Measurements from ENCODE around the gene LHFPL6.

The LHFPL6 gene

DNA sequence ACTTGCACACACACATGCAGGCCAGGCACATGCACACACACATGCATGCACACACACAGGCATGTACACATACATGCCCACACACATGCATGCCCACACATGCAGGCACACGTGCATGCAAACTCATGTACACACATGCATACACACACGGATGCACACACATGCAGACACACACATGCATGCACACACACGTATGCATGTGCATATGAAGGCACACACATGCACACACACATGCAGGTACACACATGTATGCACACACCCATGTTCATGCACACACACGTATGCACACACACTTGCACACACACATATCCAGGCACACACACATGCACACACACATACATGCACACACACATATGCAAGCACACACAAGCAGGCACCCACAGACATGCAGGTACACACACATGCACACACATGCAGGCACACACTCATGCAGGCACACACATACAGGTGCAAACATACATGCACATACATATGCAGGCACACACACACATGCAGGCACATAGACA is 278.1 kb downstream of the LHFPL6 start:
- peaks cover 0 to 2% of the 10 kb centered on the region in 2 experiments for H3K4me1 ChIP-seq (ENCODE audit: control insufficient read depth in 1 of 2, insufficient read depth in 2 of 2, low read length in 2 of 2)
- no peak overlapping the region for H4K12ac ChIP-seq (ENCODE audit: low read depth, low read length)
- no peak overlapping the region for H2BK5ac ChIP-seq (ENCODE audit: low read depth, low read length, poor library complexity)
- H3K27ac ChIP-seq (ENCODE audit: low read depth, low read length), result no peak overlapping the region
- H3K4me3 ChIP-seq (ENCODE audit: low read depth, low read length), result peak overlapping the region; percentile 40
- no peak overlapping the region for H2BK12ac ChIP-seq (ENCODE audit: low read length)
- no peak overlapping the region for H3K4ac ChIP-seq (ENCODE audit: low read depth, low read length)
- H3K79me1 ChIP-seq (ENCODE audit: low read length), result no peaks in the 10 kb centered on the region
- H4K91ac ChIP-seq (ENCODE audit: low read depth, low read length), result no peak overlapping the region
- no CpG with 5 or more reads among the region's 4 CpGs for WGBS (ENCODE audit: extremely low coverage, insufficient coverage, insufficient read length)
- no peak for DNase-seq
- no peaks in the 10 kb centered on the region for H3K27me3 ChIP-seq (ENCODE audit: insufficient read depth, low read length)
- no peak overlapping the region for H3K14ac ChIP-seq (ENCODE audit: low read length)
- H3K79me2 ChIP-seq (ENCODE audit: control insufficient read depth, insufficient read depth, low read length, poor library complexity), result no peaks in the 10 kb centered on the region
- no peak overlapping the region for H4K8ac ChIP-seq (ENCODE audit: low read depth, low read length)
- H2AK5ac ChIP-seq (ENCODE audit: low read length), result no peak overlapping the region
- no peak overlapping the region for H2BK120ac ChIP-seq (ENCODE audit: insufficient read depth, low read length, poor library complexity)
- peak overlapping the region; percentile 2 for H3K9ac ChIP-seq (ENCODE audit: low read length)
- H2AFZ ChIP-seq (ENCODE audit: insufficient read depth, low read length, poor library complexity), result no peak overlapping the region
- no peak overlapping the region for H3K4me2 ChIP-seq (ENCODE audit: low read length)
- H3K9me3 ChIP-seq (ENCODE audit: insufficient read depth, low read depth, low read length), result peaks cover 5% of the 10 kb centered on the region
- H3K36me3 ChIP-seq (ENCODE audit: control insufficient read depth in 1 of 2, insufficient read depth in 2 of 2, low read length in 2 of 2), result no peaks in the 10 kb centered on the region
- H3K18ac ChIP-seq (ENCODE audit: low read length), result no peak overlapping the region
- peak overlapping the region; percentile 44 for H3K23ac ChIP-seq (ENCODE audit: low read length)

DNA sequence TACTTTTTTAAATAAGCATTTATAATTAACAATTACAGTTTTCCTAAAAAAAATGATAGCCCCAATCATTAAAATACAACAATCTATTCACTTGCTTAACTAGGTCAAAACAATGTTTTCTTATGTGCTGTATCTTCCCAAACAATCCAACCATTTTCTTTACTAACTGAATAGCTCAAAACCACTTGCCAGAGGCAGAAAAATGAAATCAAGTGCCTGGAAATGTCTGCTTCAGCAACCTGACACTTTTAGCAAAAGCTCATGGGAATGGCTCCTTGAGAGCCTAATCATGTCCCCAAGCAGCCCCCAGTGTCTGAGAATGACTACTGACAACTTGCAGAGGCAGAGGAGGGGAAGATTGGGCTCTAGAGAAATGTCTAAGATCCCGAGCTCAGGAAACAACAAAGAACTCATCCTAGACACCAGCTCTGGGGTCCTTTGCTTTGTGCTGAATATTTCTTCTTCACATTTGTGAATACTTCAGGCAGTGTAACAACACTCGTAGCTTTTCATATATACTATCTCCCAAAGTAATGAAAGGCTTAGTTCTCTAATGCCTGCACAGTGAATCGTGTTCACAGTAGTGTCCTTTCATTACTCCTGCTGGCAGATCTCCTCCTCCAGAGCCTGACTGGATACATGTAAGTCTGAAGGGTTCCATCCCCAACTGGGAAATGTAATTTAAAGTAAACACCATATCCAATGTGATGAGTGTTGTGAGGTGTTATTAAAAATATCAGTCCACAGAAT is 280.0 kb downstream of the LHFPL6 start:
- H2BK120ac ChIP-seq (ENCODE audit: insufficient read depth, low read length, poor library complexity), result no peak overlapping the region
- no peak for DNase-seq
- H4K8ac ChIP-seq (ENCODE audit: low read depth, low read length), result no peak overlapping the region
- no CpG with 5 or more reads among the region's 3 CpGs for WGBS (ENCODE audit: extremely low coverage, insufficient coverage, insufficient read length)
- peaks cover 5% of the 10 kb centered on the region for H3K9me3 ChIP-seq (ENCODE audit: insufficient read depth, low read depth, low read length)
- no peak overlapping the region for H2AK5ac ChIP-seq (ENCODE audit: low read length)
- H3K27ac ChIP-seq (ENCODE audit: low read depth, low read length), result peak overlapping the region; percentile 49
- no peak overlapping the region for H2AFZ ChIP-seq (ENCODE audit: insufficient read depth, low read length, poor library complexity)
- H3K9ac ChIP-seq (ENCODE audit: low read length), result no peak overlapping the region
- H2BK12ac ChIP-seq (ENCODE audit: low read length), result no peak overlapping the region
- H3K4me2 ChIP-seq (ENCODE audit: low read length), result peak overlapping the region; percentile 11
- no peak overlapping the region for H3K14ac ChIP-seq (ENCODE audit: low read length)
- no peak overlapping the region for H4K91ac ChIP-seq (ENCODE audit: low read depth, low read length)
- no peak overlapping the region for H3K4ac ChIP-seq (ENCODE audit: low read depth, low read length)
- no peak overlapping the region for H4K12ac ChIP-seq (ENCODE audit: low read depth, low read length)
- no peak overlapping the region for H3K18ac ChIP-seq (ENCODE audit: low read length)
- H3K27me3 ChIP-seq (ENCODE audit: insufficient read depth, low read length), result no peaks in the 10 kb centered on the region
- H3K79me2 ChIP-seq (ENCODE audit: control insufficient read depth, insufficient read depth, low read length, poor library complexity), result no peaks in the 10 kb centered on the region
- no peaks in the 10 kb centered on the region for H3K36me3 ChIP-seq (ENCODE audit: control insufficient read depth in 1 of 2, insufficient read depth in 2 of 2, low read length in 2 of 2)
- no peak overlapping the region for H2BK5ac ChIP-seq (ENCODE audit: low read depth, low read length, poor library complexity)
- H3K4me1 ChIP-seq (ENCODE audit: control insufficient read depth in 1 of 2, insufficient read depth in 2 of 2, low read length in 2 of 2), result peaks cover 0 to 2% of the 10 kb centered on the region in 2 experiments
- no peak overlapping the region for H3K23ac ChIP-seq (ENCODE audit: low read length)
- no peak overlapping the region for H3K4me3 ChIP-seq (ENCODE audit: low read depth, low read length)
- H3K79me1 ChIP-seq (ENCODE audit: low read length), result no peaks in the 10 kb centered on the region

DNA sequence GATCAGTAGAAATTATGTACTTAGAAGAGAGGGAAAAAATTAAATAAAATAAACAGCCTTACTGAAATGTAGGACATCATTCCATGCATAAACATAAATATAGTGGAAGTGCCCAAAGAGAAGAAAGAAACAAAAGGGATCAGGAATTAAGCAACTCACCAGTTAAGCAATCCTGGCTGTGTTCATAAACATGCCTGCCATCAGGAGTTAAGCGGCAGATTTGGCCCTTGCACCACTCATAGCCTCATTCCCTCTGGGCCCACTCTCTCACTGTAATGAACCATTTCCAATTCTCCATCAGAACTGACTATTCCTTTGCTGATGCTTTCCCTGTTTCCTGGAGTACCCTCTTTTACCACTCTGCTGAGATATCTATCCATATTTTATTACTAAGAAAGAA is 281.4 kb downstream of the LHFPL6 start:
- no peak overlapping the region for H2AFZ ChIP-seq (ENCODE audit: insufficient read depth, low read length, poor library complexity)
- no peak overlapping the region for H3K18ac ChIP-seq (ENCODE audit: low read length)
- no peak overlapping the region for H4K91ac ChIP-seq (ENCODE audit: low read depth, low read length)
- no peak overlapping the region for H3K14ac ChIP-seq (ENCODE audit: low read length)
- no peaks in the 10 kb centered on the region for H3K36me3 ChIP-seq (ENCODE audit: control insufficient read depth in 1 of 2, insufficient read depth in 2 of 2, low read length in 2 of 2)
- H3K23ac ChIP-seq (ENCODE audit: low read length), result no peak overlapping the region
- peak in 1 of 2 donors; percentile 21 for DNase-seq
- peaks cover 0 to 2% of the 10 kb centered on the region in 2 experiments for H3K4me1 ChIP-seq (ENCODE audit: control insufficient read depth in 1 of 2, insufficient read depth in 2 of 2, low read length in 2 of 2)
- no peak overlapping the region for H2BK12ac ChIP-seq (ENCODE audit: low read length)
- no peak overlapping the region for H3K4ac ChIP-seq (ENCODE audit: low read depth, low read length)
- H4K8ac ChIP-seq (ENCODE audit: low read depth, low read length), result no peak overlapping the region
- no peaks in the 10 kb centered on the region for H3K27me3 ChIP-seq (ENCODE audit: insufficient read depth, low read length)
- no peak overlapping the region for H4K12ac ChIP-seq (ENCODE audit: low read depth, low read length)
- H3K9ac ChIP-seq (ENCODE audit: low read length), result no peak overlapping the region
- H2BK5ac ChIP-seq (ENCODE audit: low read depth, low read length, poor library complexity), result no peak overlapping the region
- no peaks in the 10 kb centered on the region for H3K79me1 ChIP-seq (ENCODE audit: low read length)
- no peaks in the 10 kb centered on the region for H3K79me2 ChIP-seq (ENCODE audit: control insufficient read depth, insufficient read depth, low read length, poor library complexity)
- no CpG with 5 or more reads among the region's 1 CpG for WGBS (ENCODE audit: extremely low coverage, insufficient coverage, insufficient read length)
- H2AK5ac ChIP-seq (ENCODE audit: low read length), result no peak overlapping the region
- no peak overlapping the region for H3K4me3 ChIP-seq (ENCODE audit: low read depth, low read length)
- no peak overlapping the region for H3K27ac ChIP-seq (ENCODE audit: low read depth, low read length)
- peaks cover 5% of the 10 kb centered on the region for H3K9me3 ChIP-seq (ENCODE audit: insufficient read depth, low read depth, low read length)
- no peak overlapping the region for H2BK120ac ChIP-seq (ENCODE audit: insufficient read depth, low read length, poor library complexity)
- H3K4me2 ChIP-seq (ENCODE audit: low read length), result no peak overlapping the region

GRCh38 chr13:39318161-39318560 is 284.8 kb downstream of the LHFPL6 start:
- Histone ChIP-seq H3K9ac (ENCODE audit: low read length) (no peak overlapping the region), H3K18ac (ENCODE audit: low read length) (no peak overlapping the region), H3K9me3 (ENCODE audit: insufficient read depth, low read depth, low read length) (no peaks in the 10 kb centered on the region), H4K12ac (ENCODE audit: low read depth, low read length) (no peak overlapping the region), H3K4me2 (ENCODE audit: low read length) (no peak overlapping the region), H3K79me1 (ENCODE audit: low read length) (no peaks in the 10 kb centered on the region), H3K27ac (ENCODE audit: low read depth, low read length) (no peak overlapping the region), H3K36me3 (ENCODE audit: control insufficient read depth in 1 of 2, insufficient read depth in 2 of 2, low read length in 2 of 2) (no peaks in the 10 kb centered on the region), H3K14ac (ENCODE audit: low read length) (no peak overlapping the region), H3K4me1 (ENCODE audit: control insufficient read depth in 1 of 2, insufficient read depth in 2 of 2, low read length in 2 of 2) (peaks cover 0 to under 1% of the 10 kb centered on the region in 2 experiments), H3K4ac (ENCODE audit: low read depth, low read length) (no peak overlapping the region), H3K23ac (ENCODE audit: low read length) (no peak overlapping the region), H2AK5ac (ENCODE audit: low read length) (no peak overlapping the region), H4K91ac (ENCODE audit: low read depth, low read length) (no peak overlapping the region), H2BK5ac (ENCODE audit: low read depth, low read length, poor library complexity) (no peak overlapping the region), H2AFZ (ENCODE audit: insufficient read depth, low read length, poor library complexity) (no peak overlapping the region), H2BK120ac (ENCODE audit: insufficient read depth, low read length, poor library complexity) (no peak overlapping the region), H3K79me2 (ENCODE audit: control insufficient read depth, insufficient read depth, low read length, poor library complexity) (no peaks in the 10 kb centered on the region), H3K4me3 (ENCODE audit: low read depth, low read length) (no peak overlapping the region), H2BK12ac (ENCODE audit: low read length) (no peak overlapping the region), H3K27me3 (ENCODE audit: insufficient read depth, low read length) (no peaks in the 10 kb centered on the region), H4K8ac (ENCODE audit: low read depth, low read length) (no peak overlapping the region)
- no peak for DNase-seq
- WGBS (ENCODE audit: extremely low coverage, insufficient coverage, insufficient read length), result no CpG with 5 or more reads among the region's 1 CpG

Measured in trophoblast cell (in vitro differentiated cells and primary cell).